ENCODE data around the gene CAMTA1. TPM values are rescaled to one million over a fixed set of nuclear protein-coding genes. Genes with fewer than 3 reads are reported as not detected.

Gene CAMTA1
- polyA plus RNA-seq, 1 donor (not counting 4 experiments of a cell fraction or from before 2014, with no cell fraction given), result 51.4 TPM

- Histone ChIP-seq H3K4me2 (ENCODE audit: control insufficient read depth, extremely low read depth, insufficient read depth, low read depth, low read length) (peak overlapping the region; percentile 68), H4K20me1 (ENCODE audit: control insufficient read depth, extremely low read depth, insufficient read depth, low read length) (no peaks in the 10 kb centered on the region), H3K9ac (ENCODE audit: control insufficient read depth, extremely low read depth, insufficient read depth, low read length) (no peak overlapping the region), H3K36me3 (ENCODE audit: control insufficient read depth in 2 of 2, extremely low read depth in 1 of 2, insufficient read depth in 2 of 2, low read length in 2 of 2) (no peaks in the 10 kb centered on the region), H3K79me2 (ENCODE audit: control insufficient read depth, insufficient read depth, low read length) (no peaks in the 10 kb centered on the region), H3K9me3 (ENCODE audit: control insufficient read depth, low read depth, low read length) (no peaks in the 10 kb centered on the region), H3K4me3 (ENCODE audit: control insufficient read depth in 2 of 3, extremely low read depth in 1 of 3, insufficient read depth in 2 of 3, low read depth in 1 of 3, low read length in 3 of 3) (no peak overlapping the region), H3K9me1 (ENCODE audit: control insufficient read depth, extremely low read depth, insufficient read depth, low read length) (no peaks in the 10 kb centered on the region), H3K27me3 (ENCODE audit: control insufficient read depth, extremely low read depth, insufficient read depth, low read length) (peaks cover 18% of the 10 kb centered on the region), H3K27ac (ENCODE audit: control insufficient read depth, insufficient read depth, low read length) (no peak overlapping the region), H3K4me1 (ENCODE audit: control insufficient read depth, extremely low read depth, insufficient read depth, low read length) (peaks cover 33% of the 10 kb centered on the region), H2AFZ (ENCODE audit: control insufficient read depth, low read length) (no peak overlapping the region)
- DNase-seq (ENCODE audit: low read depth, low spot score) (no peak), FAIRE-seq (no peak)
- dilution Hi-C loops (cut with MboI; ENCODE audit: extremely low pct_ligation_motif_present, low sequenced_read_pairs), result no loop called here
- no peak for TF ChIP-seq CTCF (optimal IDR thresholded peaks at IDR 0.05 in 1 of 3, IDR thresholded peaks at IDR 0.05 in 1 of 3, conservative IDR thresholded peaks at IDR 0.05 in 1 of 3; ENCODE audit: extremely low read depth in 1 of 3, insufficient read depth in 2 of 3, low read length in 3 of 3)
- no peak for TF ChIP-seq EZH2 (IDR thresholded peaks at IDR 0.05; ENCODE audit: low read length)
Measured at GRCh38 chr1:7455796-7456721, 670.8 kb downstream of the CAMTA1 start.

- H3K9me3 ChIP-seq (ENCODE audit: control insufficient read depth, low read depth, low read length), result no peaks in the 10 kb centered on the region
- no peak for DNase-seq (ENCODE audit: low read depth, low spot score)
- H2AFZ ChIP-seq (ENCODE audit: control insufficient read depth, low read length), result no peak overlapping the region
- TF ChIP-seq CTCF (optimal IDR thresholded peaks at IDR 0.05 in 1 of 3, IDR thresholded peaks at IDR 0.05 in 1 of 3, conservative IDR thresholded peaks at IDR 0.05 in 1 of 3; ENCODE audit: extremely low read depth in 1 of 3, insufficient read depth in 2 of 3, low read length in 3 of 3), result no peak
- TF ChIP-seq EZH2 (IDR thresholded peaks at IDR 0.05; ENCODE audit: low read length), result no peak
- no peak overlapping the region for H3K4me2 ChIP-seq (ENCODE audit: control insufficient read depth, extremely low read depth, insufficient read depth, low read depth, low read length)
- H3K27ac ChIP-seq (ENCODE audit: control insufficient read depth, insufficient read depth, low read length), result no peak overlapping the region
- dilution Hi-C loops (cut with MboI; ENCODE audit: extremely low pct_ligation_motif_present, low sequenced_read_pairs), result no loop called here
- peaks cover 20% of the 10 kb centered on the region for H3K27me3 ChIP-seq (ENCODE audit: control insufficient read depth, extremely low read depth, insufficient read depth, low read length)
- H3K4me1 ChIP-seq (ENCODE audit: control insufficient read depth, extremely low read depth, insufficient read depth, low read length), result peaks cover 33% of the 10 kb centered on the region
- no peaks in the 10 kb centered on the region for H3K79me2 ChIP-seq (ENCODE audit: control insufficient read depth, insufficient read depth, low read length)
- no peak for FAIRE-seq
- H3K36me3 ChIP-seq (ENCODE audit: control insufficient read depth in 2 of 2, extremely low read depth in 1 of 2, insufficient read depth in 2 of 2, low read length in 2 of 2), result no peaks in the 10 kb centered on the region
- no peak overlapping the region for H3K9ac ChIP-seq (ENCODE audit: control insufficient read depth, extremely low read depth, insufficient read depth, low read length)
- no peaks in the 10 kb centered on the region for H4K20me1 ChIP-seq (ENCODE audit: control insufficient read depth, extremely low read depth, insufficient read depth, low read length)
- H3K9me1 ChIP-seq (ENCODE audit: control insufficient read depth, extremely low read depth, insufficient read depth, low read length), result no peaks in the 10 kb centered on the region
- H3K4me3 ChIP-seq (ENCODE audit: control insufficient read depth in 2 of 3, extremely low read depth in 1 of 3, insufficient read depth in 2 of 3, low read depth in 1 of 3, low read length in 3 of 3), result no peak overlapping the region
Measured at GRCh38 chr1:7456722-7457082, 671.4 kb downstream of the CAMTA1 start.

Data from keratinocyte (primary cell).